Activated CD4-positive, alpha-beta T cell treated with anti-CD3 and anti-CD28 coated beads, Interleukin-2, Interleukin-6, amounts not matched to agents 100 ng/mL and 50 ng/mL, durations not matched to agents 16 hours and 8 hours (primary cell): ENCODE results near the gene TNK1.

Source experiments
- DNase-seq: peaks from one replicate; pipeline ENCODE4 v3.0.0-alpha.2; 2020

The TNK1 gene

GRCh38 chr17:7413346-7413985 is 32.6 kb downstream of the TNK1 start:
- no peak for DNase-seq

DNA sequence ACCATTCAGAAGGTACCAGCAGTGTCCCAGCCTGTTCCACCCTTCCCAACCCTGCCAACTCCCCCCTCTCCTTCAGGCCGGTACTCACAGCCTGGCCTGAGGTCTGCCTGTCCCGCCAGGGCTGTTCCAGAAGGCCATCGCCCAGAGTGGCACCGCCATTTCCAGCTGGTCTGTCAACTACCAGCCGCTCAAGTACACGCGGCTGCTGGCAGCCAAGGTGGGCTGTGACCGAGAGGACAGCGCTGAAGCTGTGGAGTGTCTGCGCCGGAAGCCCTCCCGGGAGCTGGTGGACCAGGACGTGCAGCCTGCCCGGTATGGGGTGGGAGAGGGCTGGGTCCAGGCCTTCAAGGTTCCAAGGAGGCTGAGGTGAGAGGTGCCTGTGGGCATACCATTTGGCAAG is 33.9 kb downstream of the TNK1 start:
- DNase-seq, result no peak

DNA sequence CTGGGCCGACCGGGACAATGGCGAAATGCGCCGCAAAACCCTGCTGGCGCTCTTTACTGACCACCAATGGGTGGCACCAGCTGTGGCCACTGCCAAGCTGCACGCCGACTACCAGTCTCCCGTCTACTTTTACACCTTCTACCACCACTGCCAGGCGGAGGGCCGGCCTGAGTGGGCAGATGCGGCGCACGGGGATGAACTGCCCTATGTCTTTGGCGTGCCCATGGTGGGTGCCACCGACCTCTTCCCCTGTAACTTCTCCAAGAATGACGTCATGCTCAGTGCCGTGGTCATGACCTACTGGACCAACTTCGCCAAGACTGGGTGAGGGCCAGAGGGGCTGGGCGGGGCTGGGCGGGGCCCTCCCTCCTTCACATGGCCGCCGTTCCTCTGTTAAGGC is 34.9 kb downstream of the TNK1 start:
- DNase-seq, result no peak

DNA sequence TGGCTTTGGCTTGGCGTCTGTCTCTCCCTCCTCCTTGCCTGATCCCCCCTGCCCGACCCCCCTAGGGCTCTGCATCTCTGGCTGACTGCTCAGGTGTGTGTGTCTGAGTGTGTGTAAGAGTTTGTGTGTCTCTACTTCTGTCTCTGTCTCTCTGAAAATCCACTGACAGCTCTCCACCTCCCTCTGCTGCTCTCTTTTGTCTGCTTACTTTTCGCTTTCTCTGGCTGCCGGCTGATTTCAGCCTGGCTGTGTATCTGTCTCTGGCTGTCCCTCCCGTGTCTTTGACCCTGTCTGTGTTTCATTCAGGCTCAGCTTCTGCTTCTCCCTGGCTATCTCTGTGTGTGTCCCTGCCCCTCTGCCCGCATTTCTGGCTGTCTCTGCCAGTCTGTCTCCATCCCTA is 35.4 kb downstream of the TNK1 start:
- DNase-seq, result no peak

GRCh38 chr17:7417056-7417655 is 36.3 kb downstream of the TNK1 start:
- DNase-seq, result no peak

DNA sequence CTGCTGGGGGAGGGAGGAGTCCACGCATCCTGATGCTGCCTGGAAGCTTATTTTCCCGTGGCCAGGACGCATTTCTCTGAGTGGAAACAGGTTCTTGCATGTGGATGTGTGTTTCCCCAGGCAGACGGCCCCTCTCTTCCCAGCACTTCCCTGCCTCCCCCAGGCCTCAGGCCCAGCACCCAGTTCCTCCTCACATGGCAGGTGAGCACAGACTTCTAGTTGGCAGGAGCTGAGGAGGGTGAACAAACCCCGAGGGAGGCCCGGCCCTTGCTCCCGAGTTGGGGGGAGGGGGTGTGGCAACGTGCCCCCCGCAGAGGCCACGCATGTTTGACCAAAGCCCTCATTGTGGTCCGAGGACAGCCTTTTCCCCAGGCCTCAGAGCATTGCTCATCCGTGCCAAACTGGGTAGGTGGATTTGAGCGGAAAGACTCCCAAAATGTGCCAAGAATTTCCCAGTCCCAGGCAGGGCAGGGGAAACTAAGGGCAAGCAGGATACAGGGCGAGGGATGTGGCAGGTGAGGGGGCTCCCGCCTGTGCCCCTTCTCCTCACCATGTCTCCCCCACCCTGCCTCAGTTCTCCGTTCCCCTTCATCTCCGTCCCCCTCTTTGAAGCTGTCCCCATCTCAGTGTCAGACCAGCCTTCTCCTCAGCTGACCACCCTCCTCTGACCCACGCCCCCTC is 37.7 kb downstream of the TNK1 start:
- no peak for DNase-seq

- DNase-seq, result no peak
These were observed 39.1 kb downstream of the TNK1 start, which contains the start of gene SPEM1 for GRCh38 chr17:7419819-7420610. Gene SPEM1 (plus strand): TSS chr17:7420324. CDS start chr17:7420385, 61 bp downstream.

DNA sequence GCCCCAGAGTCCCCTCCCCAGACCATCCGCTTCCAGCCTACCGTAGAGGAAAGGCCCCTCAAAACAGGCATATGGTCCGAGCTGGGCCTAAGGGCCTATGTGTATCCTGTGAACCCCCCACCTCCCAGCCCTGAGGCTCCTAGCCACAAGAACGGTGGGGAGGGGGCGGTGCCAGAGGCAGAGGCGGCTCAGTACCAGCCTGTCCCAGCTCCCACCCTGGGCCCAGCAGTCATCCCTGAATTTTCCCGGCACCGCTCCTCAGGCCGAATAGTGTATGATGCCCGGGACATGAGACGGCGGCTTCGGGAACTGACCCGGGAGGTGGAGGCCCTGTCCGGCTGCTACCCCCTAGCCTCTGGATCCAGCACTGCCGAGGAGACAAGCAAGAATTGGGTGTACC is 40.3 kb downstream of the TNK1 start:
- no peak for DNase-seq

- no peak for DNase-seq
These were observed 42.8 kb downstream of the TNK1 start for GRCh38 chr17:7423679-7424078.

GRCh38 chr17:7425316-7425715 is 44.4 kb downstream of the TNK1 start, which contains the start of gene SPEM2:
Gene SPEM2 (plus strand): TSS chr17:7425616. CDS start chr17:7425689, 73 bp downstream.
- DNase-seq, result no peak

GRCh38 chr17:7425756-7426155 is 44.9 kb downstream of the TNK1 start:
- DNase-seq, result no peak

- DNase-seq, result no peak
These were observed 45.4 kb downstream of the TNK1 start for GRCh38 chr17:7426203-7426863.

DNA sequence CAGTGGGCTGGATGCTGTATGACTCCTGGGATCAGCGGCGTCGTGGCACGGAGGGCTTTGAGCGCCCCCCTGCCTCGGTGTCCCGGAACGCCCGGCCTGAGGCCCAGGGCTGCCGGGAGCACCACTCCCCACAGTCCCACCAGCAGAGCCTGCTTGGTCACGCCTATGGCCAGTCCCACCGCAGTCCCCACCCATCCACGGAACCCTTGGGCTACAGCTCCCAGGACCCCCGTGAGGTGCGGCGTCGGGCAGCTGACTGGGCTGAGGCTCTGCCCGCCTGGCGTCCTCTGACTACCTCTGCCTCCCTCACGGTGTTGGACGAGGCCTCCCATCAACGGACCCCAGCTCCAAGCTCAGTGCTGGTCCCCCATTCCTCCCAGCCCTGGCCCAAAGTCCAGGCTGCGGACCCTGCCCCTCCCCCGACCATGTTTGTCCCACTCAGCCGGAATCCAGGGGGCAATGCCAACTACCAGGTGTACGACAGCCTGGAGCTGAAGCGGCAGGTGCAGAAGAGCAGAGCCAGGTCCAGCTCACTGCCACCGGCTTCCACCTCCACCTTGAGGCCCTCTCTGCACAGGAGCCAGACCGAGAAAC is 46.1 kb downstream of the TNK1 start:
- no peak for DNase-seq

GRCh38 chr17:7427549-7427948 is 46.7 kb downstream of the TNK1 start:
- DNase-seq, result no peak

DNA sequence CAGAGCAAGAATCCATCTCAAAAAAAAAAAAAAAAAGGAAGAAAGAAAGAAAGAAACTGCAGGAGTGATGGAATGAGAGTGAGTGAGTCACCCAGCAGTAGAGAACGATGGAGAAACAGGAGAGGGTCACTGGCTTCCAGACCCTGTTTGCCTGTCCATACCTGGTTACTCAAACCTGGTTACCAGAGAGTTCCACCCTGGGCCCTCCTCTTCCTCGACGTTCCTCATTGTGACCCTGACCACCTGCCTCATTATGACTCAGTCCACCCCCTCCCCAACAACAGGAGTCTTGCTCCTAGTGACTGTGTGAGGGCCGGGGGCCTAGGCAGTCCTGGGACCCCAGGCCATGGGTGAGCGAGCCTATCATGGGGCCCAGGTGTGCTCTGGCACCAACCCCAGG is 47.7 kb downstream of the TNK1 start, which contains the start of gene SPEM3:
Gene SPEM3 (plus strand): TSS at position 301 of the 400 bp plus-strand sequence. CDS start 46 bp downstream, at position 347.
- DNase-seq, result no peak

DNA sequence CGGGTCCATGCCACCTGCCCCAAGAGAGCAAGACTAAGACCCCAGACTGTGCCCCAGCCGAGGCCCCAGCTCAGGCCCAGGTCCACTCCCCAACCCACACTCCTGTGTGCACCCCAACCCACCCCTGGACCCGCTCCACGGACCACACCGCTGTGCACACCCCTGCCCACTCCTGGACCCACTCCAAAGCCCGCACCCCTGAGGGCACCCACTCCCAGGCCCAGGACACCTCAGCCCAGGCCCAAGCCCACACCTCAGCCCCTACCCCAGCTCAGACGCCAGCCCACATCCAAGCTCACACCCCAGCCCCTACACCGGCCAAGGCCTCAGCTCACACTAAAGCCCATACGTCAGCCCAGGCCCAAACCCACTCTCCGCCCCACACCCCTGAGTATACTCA is 48.8 kb downstream of the TNK1 start:
- DNase-seq, result no peak

GRCh38 chr17:7431231-7431630 is 50.3 kb downstream of the TNK1 start:
- DNase-seq, result no peak

DNA sequence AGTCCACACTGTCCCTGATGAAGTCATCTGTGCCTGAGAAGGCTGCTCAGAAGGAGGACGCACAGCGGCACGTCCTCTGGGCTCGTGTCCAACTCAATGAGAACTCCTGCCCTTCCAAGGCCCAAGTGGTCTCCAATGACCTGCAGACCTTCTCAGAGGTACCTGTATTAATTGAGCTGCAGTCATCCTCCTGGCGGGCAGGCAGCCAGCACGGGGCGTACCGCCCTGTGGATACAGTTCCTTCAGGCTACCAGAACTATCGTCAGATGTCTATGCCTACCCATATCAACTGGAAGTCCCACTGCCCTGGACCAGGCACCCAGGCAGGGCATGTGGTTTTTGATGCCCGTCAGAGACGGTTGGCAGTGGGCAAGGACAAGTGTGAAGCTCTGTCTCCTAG is 51.4 kb downstream of the TNK1 start:
- no peak for DNase-seq

DNA sequence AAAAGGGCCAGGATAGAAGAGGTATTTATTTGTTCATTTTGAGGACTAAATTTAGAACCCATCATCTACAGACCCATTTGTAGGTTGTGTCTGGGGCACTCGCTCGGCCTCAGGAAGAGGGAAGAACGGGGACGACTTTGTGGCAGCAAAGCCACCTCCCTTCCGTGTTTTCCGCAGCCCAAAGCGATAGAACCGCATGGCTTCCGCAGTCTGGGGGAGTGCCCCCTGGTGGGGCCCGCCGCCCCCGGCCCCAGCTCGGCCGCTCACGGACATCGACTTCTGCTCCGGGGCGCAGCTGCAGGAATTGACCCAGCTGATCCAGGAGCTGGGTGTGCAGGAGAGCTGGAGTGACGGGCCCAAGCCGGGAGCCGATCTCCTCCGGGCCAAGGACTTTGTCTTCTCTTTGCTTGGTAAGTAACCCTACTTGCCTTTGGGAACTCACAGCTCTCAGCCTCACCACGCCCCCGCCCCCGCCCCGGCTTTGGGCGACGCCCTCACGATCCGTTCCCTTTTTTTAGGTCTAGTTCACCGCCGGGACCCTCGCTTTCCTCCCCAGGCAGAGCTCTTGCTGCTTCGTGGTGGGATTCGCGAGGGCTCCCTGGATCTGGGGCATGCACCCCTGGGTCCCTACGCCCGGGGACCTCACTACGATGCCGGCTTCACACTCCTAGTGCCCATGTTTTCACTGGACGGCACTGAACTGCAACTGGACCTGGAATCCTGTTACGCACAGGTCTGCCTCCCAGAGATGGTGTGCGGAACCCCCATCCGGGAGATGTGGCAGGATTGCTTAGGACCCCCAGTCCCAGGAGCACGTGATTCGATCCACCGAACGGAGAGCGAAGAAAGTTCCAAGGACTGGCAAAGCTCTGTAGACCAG is 55.0 kb downstream of the TNK1 start:
- DNase-seq, result peak; percentile 65

- DNase-seq, result peak; percentile 91
These were observed 55.9 kb downstream of the TNK1 start for GRCh38 chr17:7436556-7437368.
